H1 (cell line): ENCODE data around the gene KDM1A. TPM values are rescaled to one million over a fixed set of nuclear protein-coding genes. Genes with fewer than 3 reads are reported as not detected.

Experiments used
- CTCF ChIA-PET: fragments of 300-600 bp; sonication (Branson Sonifier 250); formaldehyde crosslinking; loops from one replicate; lab custom pipeline; 2021; ENCODE audit not compliant: partially characterized antibody; lab: Charles Lee
- POLR2A ChIA-PET: fragments of 300-600 bp; sonication (Branson Sonifier 250); formaldehyde crosslinking; loops from one replicate; lab custom pipeline; 2021; ENCODE audit warnings: inconsistent platforms; ENCODE audit not compliant: partially characterized antibody; lab: Charles Lee
- DNase-seq, 2 experiments: peaks; one replicate each; pipeline versions ENCODE4 v3.0.0 to v3.0.0-alpha.2; 2010 to 2022; ENCODE audit warnings: low spot score in 2 of 2, low read depth in 1 of 2, mixed read lengths in 1 of 2
- FAIRE-seq: peaks from 2 replicates; lab custom pipeline; 2011; peaks lifted over from hg19 to GRCh38; lab: Jason Lieb, UNC
- H2AFZ ChIP-seq: 2 replicates; pipeline ENCODE4 v1.8.1; 2012; ENCODE audit warnings: low read length, inconsistent platforms
- H2AK5ac ChIP-seq: 2 replicates; pipeline ENCODE4 v1.6.1; 2013; ENCODE audit warnings: low read depth, low read length
- H2BK120ac ChIP-seq: replicated peaks from 2 replicates; pipeline ENCODE3; 2013; ENCODE audit warnings: low read depth, low read length, inconsistent platforms
- H2BK12ac ChIP-seq: 2 replicates; pipeline ENCODE4 v1.6.1; 2013; ENCODE audit warnings: low read depth, low read length
- H2BK15ac ChIP-seq: 2 replicates; pipeline ENCODE4 v1.6.1; 2013; ENCODE audit warnings: low read length
- H2BK20ac ChIP-seq: 2 replicates; pipeline ENCODE4 v1.6.1; 2013; ENCODE audit warnings: low read length
- H2BK5ac ChIP-seq: 2 replicates; pipeline ENCODE4 v1.6.1; 2013; ENCODE audit warnings: low read depth, low read length
- H3K14ac ChIP-seq: 2 replicates; pipeline ENCODE4 v1.6.1; 2013; ENCODE audit warnings: inconsistent platforms; ENCODE audit not compliant: insufficient read length
- H3K18ac ChIP-seq: 2 replicates; pipeline ENCODE4 v1.6.1; 2013; ENCODE audit warnings: low read length; ENCODE audit errors: extremely low read depth
- H3K23ac ChIP-seq: 2 replicates; pipeline ENCODE4 v1.6.1; 2013; ENCODE audit warnings: inconsistent platforms; ENCODE audit not compliant: insufficient read length
- H3K23me2 ChIP-seq: 2 replicates; pipeline ENCODE4 v1.6.1; 2013; ENCODE audit warnings: low read depth, low read length
- H3K27ac ChIP-seq: 2 replicates; pipeline ENCODE4 v1.6.1; 2011; ENCODE audit warnings: low read depth, low read length, inconsistent platforms
- H3K27me3 ChIP-seq, 4 experiments: replicated peaks in 1 of 4; 1 replicate in 1 of 4; 2 replicates in 3 of 4; pipeline versions ENCODE4 v1.6.1 to v1.8.1; 2011 to 2013; ENCODE audit warnings: low read length in 3 of 4, mild to moderate bottlenecking in 3 of 4, inconsistent platforms in 2 of 4, mixed read lengths in 2 of 4, moderate library complexity in 1 of 4; ENCODE audit not compliant: control insufficient read depth in 3 of 4, insufficient read depth in 3 of 4; ENCODE audit errors: extremely low read depth in 1 of 4
- H3K36me3 ChIP-seq, 4 experiments: 2 replicates each; pipeline versions ENCODE4 v1.6.1 to v1.8.1; 2011 to 2013; ENCODE audit warnings: mild to moderate bottlenecking in 4 of 4, low read length in 3 of 4, moderate library complexity in 2 of 4, control low read depth in 1 of 4, inconsistent platforms in 1 of 4; ENCODE audit not compliant: insufficient read depth in 4 of 4, control insufficient read depth in 2 of 4
- H3K4ac ChIP-seq: replicated peaks from 2 replicates; pipeline ENCODE3; 2013; ENCODE audit warnings: low read length, low read depth, mixed read lengths, inconsistent platforms; ENCODE audit not compliant: insufficient read length
- H3K4me1 ChIP-seq, 4 experiments: replicated peaks in 1 of 4; 1 replicate in 1 of 4; 2 replicates in 3 of 4; pipeline versions ENCODE4 v1.6.1 to v1.8.1; 2011 to 2013; ENCODE audit warnings: low read length in 3 of 4, inconsistent platforms in 2 of 4, mixed read lengths in 1 of 4; ENCODE audit not compliant: insufficient read depth in 4 of 4, control insufficient read depth in 3 of 4
- H3K4me2 ChIP-seq, 2 experiments: 2 replicates each; pipeline versions ENCODE4 v1.6.1 to v1.8.1; 2011 to 2013; ENCODE audit warnings: low read depth in 2 of 2, low read length in 2 of 2, control low read depth in 1 of 2, inconsistent platforms in 1 of 2, mild to moderate bottlenecking in 1 of 2; ENCODE audit not compliant: insufficient read depth in 1 of 2
- H3K4me3 ChIP-seq, 4 experiments: fragments of 200-600, 300-600 bp in 1 of 4; sonication (generic), shearing (Covaris generic), sonication (Bioruptor Twin) in 1 of 4; 2 replicates each; pipeline versions ENCODE4 v1.5.1 to v1.8.1; 2011 to 2016; ENCODE audit warnings: low read length in 4 of 4, low read depth in 3 of 4, control low read depth in 2 of 4, inconsistent platforms in 2 of 4, mild to moderate bottlenecking in 2 of 4, mixed read lengths in 1 of 4, moderate library complexity in 1 of 4; ENCODE audit not compliant: insufficient read depth in 2 of 4; ENCODE audit errors: extremely low read depth in 1 of 4
- H3K56ac ChIP-seq: replicated peaks from 2 replicates; pipeline ENCODE3; 2013; ENCODE audit warnings: low read depth, mild to moderate bottlenecking, mixed read lengths, low read length, inconsistent platforms; ENCODE audit not compliant: insufficient read length
- H3K79me1 ChIP-seq: 2 replicates; pipeline ENCODE4 v1.6.1; 2013; ENCODE audit warnings: low read depth, low read length, control low read depth
- H3K79me2 ChIP-seq, 2 experiments: 2 replicates each; pipeline versions ENCODE4 v1.6.1 to v1.8.1; 2012 to 2013; ENCODE audit warnings: low read length in 2 of 2, mild to moderate bottlenecking in 2 of 2, inconsistent platforms in 1 of 2; ENCODE audit not compliant: insufficient read depth in 2 of 2, control insufficient read depth in 1 of 2
- H3K9ac ChIP-seq, 4 experiments: replicated peaks in 1 of 4; 1 replicate in 1 of 4; 2 replicates in 3 of 4; pipeline versions ENCODE4 v1.6.1 to v1.8.1; 2011 to 2013; ENCODE audit warnings: low read depth in 3 of 4, low read length in 3 of 4, control low read depth in 2 of 4, mild to moderate bottlenecking in 2 of 4, moderate library complexity in 2 of 4, inconsistent platforms in 1 of 4; ENCODE audit errors: extremely low read depth in 1 of 4
- H3K9me3 ChIP-seq, 2 experiments: 2 replicates each; pipeline versions ENCODE4 v1.6.1 to v1.8.1; 2012 to 2013; ENCODE audit warnings: mild to moderate bottlenecking in 2 of 2, moderate library complexity in 2 of 2, control low read depth in 1 of 2, inconsistent platforms in 1 of 2, low read depth in 1 of 2, low read length in 1 of 2, mixed read lengths in 1 of 2; ENCODE audit not compliant: insufficient read depth in 2 of 2
- H4K20me1 ChIP-seq, 2 experiments: replicated peaks in 1 of 2; 2 replicates each; pipeline versions ENCODE3 to v1.8.1; 2011 to 2013; ENCODE audit warnings: inconsistent platforms in 2 of 2, low read length in 2 of 2, mild to moderate bottlenecking in 1 of 2; ENCODE audit not compliant: insufficient read depth in 2 of 2, control insufficient read depth in 1 of 2
- H4K5ac ChIP-seq: 2 replicates; pipeline ENCODE4 v1.6.1; 2013; ENCODE audit warnings: low read length, low read depth, mixed read lengths, inconsistent platforms; ENCODE audit not compliant: insufficient read length
- H4K8ac ChIP-seq: 2 replicates; pipeline ENCODE4 v1.8.0; 2013; ENCODE audit warnings: mild to moderate bottlenecking, moderate library complexity, low read length, inconsistent platforms; ENCODE audit not compliant: insufficient read depth; ENCODE audit errors: extremely low read depth
- H4K91ac ChIP-seq: replicated peaks from 2 replicates; pipeline ENCODE3; 2013; ENCODE audit warnings: low read length, mixed read lengths, inconsistent platforms; ENCODE audit not compliant: insufficient read length
- ATF3 ChIP-seq: IDR thresholded peaks from 2 replicates; pipeline ENCODE4 v1.6.1; 2011; ENCODE audit warnings: low read depth, mild to moderate bottlenecking, low read length; ENCODE audit not compliant: insufficient read depth
- CBX8 ChIP-seq: fragments of 300-800, 300-1000 bp; sonication (generic); IDR thresholded peaks from 2 replicates; pipeline ENCODE4 v1.7.1; 2016; ENCODE audit warnings: low read depth, low read length, borderline replicate concordance
- EP300 ChIP-seq, 2 experiments: IDR thresholded peaks; 1 replicate in 1 of 2; 2 replicates in 1 of 2; pipeline ENCODE4 v1.6.1; 2011 to 2012; ENCODE audit warnings: low read depth in 2 of 2, low read length in 2 of 2, mild to moderate bottlenecking in 2 of 2, borderline replicate concordance in 1 of 2, inconsistent platforms in 1 of 2, moderate library complexity in 1 of 2
- GTF2F1 ChIP-seq: IDR thresholded peaks from 2 replicates; pipeline ENCODE4 v1.6.1; 2012; ENCODE audit warnings: low read depth, low read length, improper control_type of control experiment, borderline replicate concordance
- HDAC6 ChIP-seq: IDR thresholded peaks from one replicate; pipeline ENCODE4 v1.7.1; 2012; ENCODE audit warnings: low read depth, mild to moderate bottlenecking, inconsistent platforms, low read length, moderate library complexity
- MAFK ChIP-seq: IDR thresholded peaks from 2 replicates; pipeline ENCODE4 v1.6.1; 2012; ENCODE audit warnings: low read depth, mild to moderate bottlenecking, improper control_type of control experiment, low read length
- NANOG ChIP-seq: IDR thresholded peaks from 2 replicates; pipeline ENCODE4 v1.6.1; 2011; ENCODE audit warnings: low read length, low read depth, mild to moderate bottlenecking, inconsistent platforms; ENCODE audit not compliant: insufficient read depth, poor library complexity, severe bottlenecking
- POU5F1 ChIP-seq: IDR thresholded peaks from 2 replicates; pipeline ENCODE4 v1.6.1; 2011; ENCODE audit warnings: low read depth, mild to moderate bottlenecking, low read length, moderate library complexity
- RBBP5 ChIP-seq: IDR thresholded peaks from 2 replicates; pipeline ENCODE4 v1.7.1; 2012; ENCODE audit warnings: low read depth, mild to moderate bottlenecking, inconsistent platforms, low read length, moderate library complexity, borderline replicate concordance
- SIRT6 ChIP-seq: IDR thresholded peaks from one replicate; pipeline ENCODE4 v1.7.1; 2012; ENCODE audit warnings: low read length, inconsistent platforms
- SP4 ChIP-seq: IDR thresholded peaks from 2 replicates; pipeline ENCODE4 v1.6.1; 2012; ENCODE audit warnings: low read length, inconsistent platforms
- YY1 ChIP-seq: IDR thresholded peaks from 2 replicates; pipeline ENCODE4 v1.6.1; 2011; ENCODE audit warnings: low read depth, mild to moderate bottlenecking, low read length
- polyA plus RNA-seq, 7 experiments: library from polyadenylated mRNA; depleted of rRNA in 3 of 7; stranded (reverse) in 5 of 7; unstranded in 2 of 7; fragments of >200 nt in 5 of 7; fragments of 200-250 nt in 2 of 7; gene quantifications; 1 replicate in 5 of 7; 2 replicates in 1 of 7; 4 replicates in 1 of 7; pipeline versions ENCODE4 v1.2.1 to v1.2.3, GENCODE V29; 2011 to 2013; ENCODE audit warnings: missing spikeins in 2 of 7, mixed read lengths in 2 of 7
- total RNA-seq: library from RNA; stranded (reverse); fragmentation: NEBNext Ultra II Directional; extraction: Animal tissue kit (Norgen Biotek cat#: 25700); gene quantifications from 2 replicates; pipeline ENCODE4 v1.2.1, GENCODE V29; 2021
- TF ChIP-seq, protein P1 (sequence below): IDR thresholded peaks from 2 replicates; pipeline ENCODE4 v1.6.1; 2012; ENCODE audit warnings: inconsistent platforms

Gene KDM1A
- total and polyA plus RNA-seq, 2 of the 8 experiments (the other 6 are each of a cell fraction or from before 2014, with no cell fraction given): 216 to 275 TPM

- no peak overlapping the region for H3K14ac ChIP-seq
- peaks cover 3 to 8% of the 10 kb centered on the region in 2 experiments for H4K20me1 ChIP-seq
- H2BK15ac ChIP-seq: no peak overlapping the region
- FAIRE-seq (no peak), DNase-seq (no peak)
- no peak overlapping the region for H3K23ac ChIP-seq
- no peak overlapping the region for H2BK5ac ChIP-seq
- no peaks in the 10 kb centered on the region for H3K36me3 ChIP-seq
- no peak overlapping the region for H3K18ac ChIP-seq
- POLR2A ChIA-PET: no interaction called here
- no peak overlapping the region for H3K4me3 ChIP-seq
- H3K23me2 ChIP-seq: no peaks in the 10 kb centered on the region; the same call in 1 of the 2 replicates
- H3K4me2 ChIP-seq: no peak overlapping the region
- no peak overlapping the region for H2AK5ac ChIP-seq
- no peak overlapping the region for H3K9ac ChIP-seq
- H3K79me1 ChIP-seq: peaks cover 2% of the 10 kb centered on the region
- H3K4me1 ChIP-seq: peaks cover 0 to 3% (median under 1%) of the 10 kb centered on the region in 4 experiments; a peak in 3 of 7 replicates
- no peaks in the 10 kb centered on the region for H3K27me3 ChIP-seq
- H2BK20ac ChIP-seq: no peak overlapping the region
- H4K5ac ChIP-seq: no peak overlapping the region
- no peak overlapping the region for H2BK120ac ChIP-seq
- peaks cover 0 to 88% of the 10 kb centered on the region in 2 experiments; a peak in 3 of 4 replicates for H3K79me2 ChIP-seq
- no peak overlapping the region for H2AFZ ChIP-seq
- H3K56ac ChIP-seq: no peak overlapping the region
- no peak overlapping the region for H4K8ac ChIP-seq
- H4K91ac ChIP-seq: no peak overlapping the region
- H2BK12ac ChIP-seq: no peak overlapping the region
- H3K4ac ChIP-seq: no peak overlapping the region
- CTCF ChIA-PET: interaction anchor here (0.9 kb wide), 1 partner anchor 29 kb away, joined by 3 read pairs; no protein-coding TSS in a partner anchor
- no peaks in the 10 kb centered on the region for H3K9me3 ChIP-seq
- no peak overlapping the region for H3K27ac ChIP-seq
- TF ChIP-seq RBBP5 (no peak), NANOG (no peak), GTF2F1 (no peak), CBX8 (no peak), MAFK (no peak), POU5F1 (no peak), SIRT6 (no peak), ATF3 (no peak), EP300 (IDR thresholded peaks at IDR 0.05; ENCODE audit: borderline replicate concordance in 1 of 2, low read depth in 2 of 2, low read length in 2 of 2) (no peak), HDAC6 (no peak), YY1 (no peak), SP4 (no peak)
- TF ChIP-seq, protein P1, sequence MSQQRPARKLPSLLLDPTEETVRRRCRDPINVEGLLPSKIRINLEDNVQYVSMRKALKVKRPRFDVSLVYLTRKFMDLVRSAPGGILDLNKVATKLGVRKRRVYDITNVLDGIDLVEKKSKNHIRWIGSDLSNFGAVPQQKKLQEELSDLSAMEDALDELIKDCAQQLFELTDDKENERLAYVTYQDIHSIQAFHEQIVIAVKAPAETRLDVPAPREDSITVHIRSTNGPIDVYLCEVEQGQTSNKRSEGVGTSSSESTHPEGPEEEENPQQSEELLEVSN: no peak
Measured at GRCh38 chr1:23129846-23130245, 110.6 kb downstream of the KDM1A start.
